NCI-H1048 (cell line): ENCODE data around the gene IFNAR1.
"Not testable (repeated sequence)": the region's sequence is repeated elsewhere in the genome, so short reads cannot be mapped to it uniquely, and the experiment has no call there.

ENCODE experiments used
- DNase-seq: peaks from one replicate; lab custom pipeline; 2025; lab: John Stamatoyannopoulos, UW

Gene IFNAR1

DNA sequence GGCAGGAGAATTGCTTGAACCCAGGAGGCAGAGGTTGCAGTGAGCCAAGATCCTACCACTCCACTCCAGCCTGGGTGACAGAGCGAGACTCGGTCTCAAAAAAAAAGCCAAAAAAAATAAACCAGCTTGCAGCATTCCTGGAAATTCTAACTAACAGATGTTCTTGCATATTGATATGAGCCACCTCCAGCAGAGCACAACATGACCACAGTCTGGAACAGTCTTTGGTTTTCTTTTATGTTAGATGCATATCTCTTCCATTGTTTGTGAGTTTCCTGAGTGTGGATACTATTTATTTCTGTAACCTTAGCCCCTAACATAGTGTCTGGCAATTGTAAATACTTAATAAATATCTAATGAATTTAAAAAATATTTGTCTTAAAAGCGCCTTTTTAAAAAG is 23.9 kb downstream of the IFNAR1 start:
- DNase-seq, result no peak

GRCh38 chr21:33350676-33351075 is 25.9 kb downstream of the IFNAR1 start:
- DNase-seq, result no peak

- no peak for DNase-seq
Measured at GRCh38 chr21:33355355-33355754, 30.6 kb downstream of the IFNAR1 start.

GRCh38 chr21:33355996-33356395 is 31.2 kb downstream of the IFNAR1 start:
- DNase-seq, result no peak

- DNase-seq, result no peak
Measured at GRCh38 chr21:33357177-33357576, 32.4 kb downstream of the IFNAR1 start.

DNA sequence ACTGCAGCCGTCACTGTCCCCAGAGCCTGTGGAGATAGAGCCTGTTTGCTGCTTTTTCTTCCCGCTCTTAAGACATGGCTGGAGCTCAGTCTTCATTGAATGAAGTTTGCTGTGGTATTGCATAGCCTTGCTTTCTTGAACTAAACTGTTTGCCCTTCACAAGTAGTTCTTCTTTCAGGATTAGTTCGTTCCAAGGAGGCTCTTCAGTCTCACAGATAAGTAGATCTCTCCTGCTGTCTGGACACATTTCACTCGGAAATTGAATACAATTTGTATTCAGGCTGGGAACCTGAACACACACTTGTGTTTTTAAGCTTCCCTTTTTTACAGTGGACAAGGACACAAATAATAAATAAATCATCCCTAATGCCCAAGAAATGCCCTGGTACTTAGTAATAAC is 34.7 kb downstream of the IFNAR1 start:
- DNase-seq, result no peak

DNA sequence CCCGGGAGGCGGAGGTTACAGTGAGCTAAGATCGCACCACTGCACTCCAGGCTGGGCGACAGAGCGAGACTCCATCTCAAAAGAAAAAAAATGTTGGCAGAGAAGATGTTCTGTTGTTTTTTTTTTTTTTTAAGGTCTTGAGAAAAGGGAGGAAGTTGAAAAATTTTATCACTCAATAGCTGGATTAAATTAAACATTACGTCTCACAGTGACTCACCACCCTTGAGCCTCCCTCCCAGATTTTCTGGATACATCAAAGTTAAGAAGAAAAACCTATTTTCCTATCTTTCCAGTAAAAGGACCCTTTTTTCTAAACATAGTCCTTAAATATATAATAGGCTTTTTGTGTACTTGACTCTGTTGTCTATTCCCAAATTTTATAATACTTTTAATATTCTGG is 35.5 kb downstream of the IFNAR1 start:
- DNase-seq, result no peak

DNA sequence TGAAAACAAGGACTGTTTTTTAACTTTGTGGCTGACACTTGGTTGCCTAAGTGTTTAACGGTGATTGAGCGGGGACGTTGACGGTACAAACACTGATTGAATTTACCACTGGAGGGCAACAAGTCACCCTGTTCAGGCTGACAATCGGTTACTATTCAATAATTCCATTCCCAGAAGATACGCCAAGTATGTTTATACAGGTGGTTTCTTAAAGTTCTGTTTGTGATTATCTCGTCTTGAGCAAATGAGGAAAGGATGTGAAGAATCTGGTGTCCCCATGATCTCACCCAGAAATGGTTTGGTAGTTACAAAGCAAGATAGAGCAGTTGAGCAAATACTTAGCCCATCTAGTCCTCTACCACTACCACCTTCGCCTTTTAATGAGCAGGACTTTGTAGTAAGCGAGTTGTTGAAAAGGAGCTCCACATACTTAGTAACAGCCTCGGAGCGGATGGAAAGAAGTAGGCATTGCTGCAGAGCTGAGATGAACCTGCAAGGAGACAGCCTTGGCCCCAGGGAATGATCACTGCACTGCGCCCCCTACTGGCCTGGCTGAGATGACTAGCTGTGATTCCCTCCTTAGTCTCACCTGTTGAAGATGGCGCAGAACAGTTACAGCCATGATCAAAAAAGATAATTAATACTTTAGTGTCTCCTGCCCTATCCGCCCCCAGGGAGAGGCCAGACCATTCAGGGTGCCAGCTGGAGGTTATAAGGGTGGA is 36.3 kb downstream of the IFNAR1 start:
- DNase-seq, result no peak

- DNase-seq, result peak; percentile 70
Measured at GRCh38 chr21:33362044-33362555, 37.3 kb downstream of the IFNAR1 start.

DNA sequence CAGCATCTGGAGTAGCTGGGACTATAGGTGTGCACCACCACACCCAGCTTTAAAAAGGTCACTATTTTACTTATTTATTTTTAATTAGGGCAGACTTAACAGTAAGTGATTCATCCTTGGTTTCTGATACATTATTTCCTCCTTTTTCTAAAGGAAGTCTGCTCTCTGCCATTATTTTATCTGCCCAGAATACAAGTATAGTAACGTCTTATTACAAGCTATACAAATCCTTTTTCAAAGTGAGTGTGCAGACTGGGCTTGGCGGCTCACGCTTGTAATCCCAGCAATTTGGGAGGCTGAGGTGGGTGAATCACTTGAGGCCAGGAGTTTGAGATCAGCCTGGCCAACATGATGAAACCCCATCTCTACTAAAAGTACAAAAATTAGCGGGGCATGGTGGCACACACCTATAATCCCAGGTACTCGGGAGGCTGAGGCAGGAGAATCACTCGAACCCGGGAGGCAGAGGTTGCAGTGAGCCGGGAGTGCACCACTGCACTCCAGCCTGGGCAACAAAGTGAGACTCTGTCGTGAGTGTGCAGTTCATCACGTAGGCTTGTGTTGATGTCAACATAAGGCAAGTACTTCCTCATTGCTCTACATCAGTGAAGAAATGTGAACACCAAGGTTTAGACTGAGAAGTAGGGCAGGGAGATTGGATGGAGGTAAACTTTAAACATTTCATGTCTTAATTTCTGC is 39.3 kb downstream of the IFNAR1 start:
- DNase-seq, result not testable (repeated sequence)

- no peak for DNase-seq
Measured at GRCh38 chr21:33364830-33365229, 40.1 kb downstream of the IFNAR1 start.

- no peak for DNase-seq
Measured at GRCh38 chr21:33367309-33367973, 42.7 kb downstream of the IFNAR1 start.

DNA sequence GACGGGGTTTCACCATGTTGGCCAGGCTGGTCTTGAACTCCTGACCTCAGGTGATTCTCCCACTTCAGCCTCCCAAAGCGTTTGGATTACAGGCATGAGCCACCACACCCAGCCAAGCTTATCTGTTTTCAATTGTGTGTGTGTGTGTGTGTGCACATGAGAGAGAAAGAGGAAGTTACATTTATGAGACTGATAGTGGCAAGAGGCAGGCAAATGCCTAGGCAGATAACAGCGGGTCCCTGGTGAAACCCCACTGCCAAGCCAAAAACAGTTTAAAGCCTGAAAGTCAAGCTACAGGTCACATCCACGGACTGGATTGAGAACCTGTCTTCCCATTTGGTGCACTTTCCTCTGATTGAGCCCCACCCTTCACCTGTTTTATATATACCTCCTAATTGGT is 43.4 kb downstream of the IFNAR1 start:
- DNase-seq, result no peak

- no peak for DNase-seq
Measured at GRCh38 chr21:33368576-33368975, 43.8 kb downstream of the IFNAR1 start.

DNA sequence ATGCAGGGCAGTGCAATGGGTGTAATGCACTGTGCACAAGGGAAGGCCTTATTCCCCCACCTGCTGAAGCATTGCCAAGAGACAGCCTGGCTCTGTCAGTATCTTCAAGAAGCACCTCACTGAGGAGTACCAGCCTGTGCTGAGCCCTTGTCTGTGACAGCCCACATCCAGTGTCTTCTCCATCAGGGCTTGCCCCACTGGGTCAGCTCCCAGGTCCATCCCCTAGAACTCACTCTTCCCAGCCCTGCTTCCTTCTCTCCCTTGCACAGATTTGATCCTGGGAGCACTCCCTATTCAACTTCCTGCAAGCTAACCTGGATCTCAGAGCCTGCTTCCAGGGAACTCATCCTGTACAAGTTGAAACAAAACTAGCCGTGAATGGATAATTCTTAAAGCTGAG is 44.8 kb downstream of the IFNAR1 start:
- no peak for DNase-seq

DNA sequence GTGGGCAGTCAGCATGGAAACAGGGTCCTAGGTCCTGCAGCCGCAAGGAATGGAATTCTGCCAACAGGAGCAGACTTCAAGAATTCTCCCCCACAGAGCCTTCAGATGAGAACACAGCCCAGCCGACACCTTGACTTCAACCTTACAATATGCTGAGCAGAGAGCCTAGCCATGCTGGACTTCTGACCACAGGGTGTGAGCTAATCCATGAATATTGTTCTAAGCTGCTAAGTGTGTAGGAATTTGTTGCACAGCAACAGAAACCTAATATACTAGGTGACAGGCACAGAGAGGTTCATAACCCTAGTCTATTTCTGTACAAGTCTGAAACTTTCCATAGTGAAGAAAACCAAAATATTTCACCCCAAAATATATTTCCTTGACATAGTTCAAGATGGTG is 45.5 kb downstream of the IFNAR1 start:
- DNase-seq, result no peak

- no peak for DNase-seq
Measured at GRCh38 chr21:33371366-33371765, 46.6 kb downstream of the IFNAR1 start.

GRCh38 chr21:33372582-33372981 is 47.8 kb downstream of the IFNAR1 start:
- no peak for DNase-seq

- no peak for DNase-seq
Measured at GRCh38 chr21:33373451-33373850, 48.7 kb downstream of the IFNAR1 start.

DNA sequence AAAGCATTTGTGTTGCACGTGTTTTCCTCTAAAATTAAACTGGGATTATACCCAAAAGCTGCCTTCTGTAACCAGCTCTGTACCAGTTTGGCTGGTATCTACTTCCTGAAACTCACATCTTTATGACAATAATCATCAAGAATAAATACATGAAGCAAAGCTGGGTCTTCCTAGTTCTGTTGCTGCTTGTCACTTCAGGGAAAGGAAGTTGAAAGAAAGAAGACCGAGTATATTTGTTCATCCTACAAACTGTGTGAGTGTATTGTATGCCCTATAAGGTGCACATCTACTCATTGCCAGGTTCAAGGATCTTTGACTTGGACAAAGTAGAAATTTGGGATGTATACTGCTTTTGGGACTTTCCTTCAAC is 49.3 kb downstream of the IFNAR1 start:
- no peak for DNase-seq

DNA sequence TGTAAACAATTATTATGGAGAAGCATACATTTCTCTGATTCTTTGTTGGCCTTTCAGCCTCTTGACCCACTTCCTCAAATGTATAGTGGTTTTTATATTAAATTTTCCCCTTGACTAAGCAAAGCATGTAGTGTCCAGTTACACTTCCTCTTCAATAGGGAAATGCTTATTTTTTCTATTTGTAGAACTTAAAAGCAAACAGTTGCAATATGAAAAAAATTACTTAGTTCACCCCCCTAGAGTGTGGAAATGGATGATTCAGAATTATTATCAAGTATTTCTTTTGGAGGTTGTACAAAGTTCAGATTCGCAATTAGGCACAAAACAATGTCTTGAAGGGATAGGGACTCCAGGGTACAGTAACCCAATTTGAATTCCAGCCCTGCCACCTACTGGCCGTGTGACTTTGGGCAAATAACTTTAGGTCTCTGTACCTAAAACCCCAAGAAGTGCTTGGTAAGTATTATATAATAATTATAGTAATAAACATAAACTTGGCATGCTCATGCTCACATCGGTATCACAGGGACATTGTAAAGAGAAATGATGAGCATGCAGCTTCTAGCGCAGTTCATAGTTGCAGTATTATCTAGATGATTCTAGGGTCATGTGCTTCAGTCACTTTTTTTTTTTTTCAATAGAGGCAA is 49.8 kb downstream of the IFNAR1 start:
- no peak for DNase-seq

- DNase-seq, result no peak
Measured at GRCh38 chr21:33375101-33375644, 50.4 kb downstream of the IFNAR1 start.
